HepG2 (cell line): ENCODE results near the gene PRRC2A. TPM values are rescaled to one million over a fixed set of nuclear protein-coding genes. Genes with fewer than 3 reads are reported as not detected.

Source experiments
- ATAC-seq: fragments of 200-7000 bp; cut with Tn5 transposase; 3 replicates; pipeline ENCODE4 v1.9.1; 2020; ENCODE audit warnings: mild to moderate bottlenecking, moderate library complexity
- BruUV-seq: library from RNA; stranded (reverse); fragments of 400-500 nt; replicated peaks from 2 replicates; lab custom pipeline; 2021; lab: Mats Ljungman, UMichigan
- CTCF ChIA-PET: fragments of 300-600 bp; formaldehyde crosslinking; extraction: SDS; loops from one replicate; lab custom pipeline; 2021; ENCODE audit warnings: low total read pairs, inconsistent platforms, low intra/inter-chr PET ratio; lab: Yijun Ruan, JAX
- POLR2A ChIA-PET: fragments of 350-600 bp; sonication (Branson Sonifier 250); formaldehyde crosslinking; loops from one replicate; lab custom pipeline; 2020; ENCODE audit warnings: antibody characterized with exemption, inconsistent platforms; lab: Yijun Ruan, JAX
- DNase-seq: peaks from one replicate; pipeline ENCODE4 v3.0.0-alpha.2; 2015; ENCODE audit warnings: low spot score
- FAIRE-seq: peaks from 3 replicates; lab custom pipeline; 2011; peaks lifted over from hg19 to GRCh38; lab: Jason Lieb, UNC
- H2AFZ ChIP-seq: one replicate; pipeline ENCODE4 v1.6.1; 2011; ENCODE audit warnings: low read length, inconsistent platforms
- H3K27ac ChIP-seq: fragments of 300-600 bp; 3 replicates; pipeline ENCODE4 v1.8.0; 2011; ENCODE audit warnings: mixed run types, mild to moderate bottlenecking, mixed read lengths, low read length, inconsistent platforms; ENCODE audit not compliant: insufficient read depth; ENCODE audit errors: extremely low read length
- H3K27me3 ChIP-seq, 2 experiments: fragments of 200-600 bp in 1 of 2; 2 replicates in 1 of 2; 3 replicates in 1 of 2; pipeline versions ENCODE4 v1.6.0 to v1.8.0; 2011; ENCODE audit warnings: low read length in 2 of 2, mild to moderate bottlenecking in 2 of 2, moderate library complexity in 2 of 2, inconsistent platforms in 1 of 2; ENCODE audit not compliant: insufficient read depth in 2 of 2, control insufficient read depth in 1 of 2
- H3K36me3 ChIP-seq, 2 experiments: fragments of 200-600 bp in 1 of 2; replicated peaks in 1 of 2; 2 replicates in 1 of 2; 3 replicates in 1 of 2; pipeline versions ENCODE4 v1.5.1 to v1.8.0; 2011; ENCODE audit warnings: low read length in 2 of 2, inconsistent platforms in 1 of 2; ENCODE audit not compliant: insufficient read depth in 2 of 2, control insufficient read depth in 1 of 2
- H3K4me1 ChIP-seq: 2 replicates; pipeline ENCODE4 v1.5.1; 2012; ENCODE audit warnings: low read length, inconsistent platforms; ENCODE audit not compliant: insufficient read depth
- H3K4me2 ChIP-seq: 2 replicates; pipeline ENCODE4 v1.6.0; 2011; ENCODE audit warnings: low read depth, low read length, inconsistent platforms
- H3K4me3 ChIP-seq, 3 experiments: fragments of 200-600 bp in 1 of 3; sonication (generic), shearing (Covaris generic) in 1 of 3; replicated peaks in 1 of 3; 2 replicates each; pipeline ENCODE4 v1.5.1; 2011 to 2016; ENCODE audit warnings: low read length in 3 of 3, inconsistent platforms in 2 of 3, low read depth in 2 of 3, mild to moderate bottlenecking in 2 of 3, control low read depth in 1 of 3, mixed read lengths in 1 of 3; ENCODE audit not compliant: insufficient read depth in 1 of 3
- H3K79me2 ChIP-seq: one replicate; pipeline ENCODE4 v1.6.1; 2011; ENCODE audit warnings: low read length, inconsistent platforms; ENCODE audit not compliant: insufficient read depth
- H3K9ac ChIP-seq: 2 replicates; pipeline ENCODE4 v1.6.0; 2011; ENCODE audit warnings: mild to moderate bottlenecking, low read depth, low read length, inconsistent platforms; ENCODE audit not compliant: insufficient read depth
- H3K9me3 ChIP-seq: 2 replicates; pipeline ENCODE4 v1.5.1; 2012; ENCODE audit warnings: mild to moderate bottlenecking, low read length
- H4K20me1 ChIP-seq: 2 replicates; pipeline ENCODE4 v1.6.0; 2011; ENCODE audit warnings: inconsistent platforms, mild to moderate bottlenecking, low read length, moderate library complexity; ENCODE audit not compliant: insufficient read depth
- ERF ChIP-seq: IDR thresholded peaks from 2 replicates; pipeline ENCODE4 v1.6.1; 2018; ENCODE audit warnings: missing biosample characterization, missing genetic modification reagents
- GATAD1 ChIP-seq: IDR thresholded peaks from 2 replicates; pipeline ENCODE4 v1.6.1; 2016; ENCODE audit warnings: missing genetic modification reagents, missing compliant biosample characterization
- HNF4G ChIP-seq, 2 experiments: sonication (generic) in 1 of 2; formaldehyde crosslinking in 1 of 2; IDR thresholded peaks; 2 replicates each; pipeline versions ENCODE4 v1.4.0 to v1.6.1; 2011 to 2020; ENCODE audit warnings: borderline replicate concordance in 2 of 2, low read depth in 2 of 2, mild to moderate bottlenecking in 2 of 2, low read length in 1 of 2, missing genetic modification reagents in 1 of 2, moderate library complexity in 1 of 2
- MAFK ChIP-seq, 2 experiments: IDR thresholded peaks in 1 of 2; conservative IDR thresholded peaks in 1 of 2; 2 replicates each; pipeline ENCODE4 v1.6.1; 2011; ENCODE audit warnings: improper control_type of control experiment in 2 of 2, low read length in 2 of 2
- SSRP1 ChIP-seq: IDR thresholded peaks from 2 replicates; pipeline ENCODE4 v1.6.1; 2016; ENCODE audit warnings: control low read depth
- TARDBP ChIP-seq: sonication (generic); formaldehyde crosslinking; IDR thresholded peaks from 2 replicates; pipeline ENCODE4 v1.8.0; 2022; ENCODE audit warnings: mild to moderate bottlenecking, missing genetic modification reagents
- ZFP1 ChIP-seq: IDR thresholded peaks from 2 replicates; pipeline ENCODE4 v1.6.1; 2016
- ZNF337 ChIP-seq: sonication (generic); formaldehyde crosslinking; IDR thresholded peaks from 2 replicates; pipeline ENCODE4 v1.5.1; 2020; ENCODE audit warnings: missing genetic modification reagents, low read depth, mild to moderate bottlenecking, borderline replicate concordance
- ZNF841 ChIP-seq: sonication (generic); formaldehyde crosslinking; IDR thresholded peaks from 2 replicates; pipeline ENCODE4 v1.8.1; 2023; ENCODE audit warnings: missing genetic modification reagents, borderline replicate concordance
- WGBS: methylation state at CpG from one replicate; pipeline ENCODE4 v1.1.6; 2017; ENCODE audit warnings: low lambda C conversion rate; 5-methylcytosine and 5-hydroxymethylcytosine counted together
- in situ Hi-C: cut with HindIII; loops from 2 replicates; pipeline ENCODE4 v1.10.0; 2017; ENCODE audit warnings: low pct_unique_long_range_greater_than_20kb; ENCODE audit not compliant: extremely low pct_ligation_motif_present
- intact Hi-C: fragments of 100-400 bp; cut with micrococcal nuclease; formaldehyde crosslinking; loops from one replicate; pipeline ENCODE4 v1.10.0; 2022; ENCODE audit not compliant: unreplicated experiment
- polyA plus RNA-seq, 8 experiments: library from polyadenylated mRNA; depleted of rRNA in 3 of 8; stranded (reverse) in 7 of 8; unstranded in 1 of 8; fragments of >200 nt; fragmentation: Illumina TruSeq in 4 of 8; extraction: Trizol in 4 of 8; gene quantifications; 2 replicates each; pipeline versions ENCODE4 v1.2.1 to v1.2.3, GENCODE V29; 2011 to 2016; ENCODE audit warnings: low read depth in 4 of 8, missing spikeins in 1 of 8, mixed read lengths in 1 of 8; ENCODE audit not compliant: insufficient read depth in 1 of 8
- total RNA-seq, 5 experiments: library from RNA; depleted of rRNA; stranded (reverse); fragments of >200 nt; fragmentation: Illumina TruSeq; extraction: Trizol; gene quantifications; 2 replicates each; pipeline ENCODE4 v1.2.3, GENCODE V29; 2016; ENCODE audit warnings: low read depth in 1 of 5
- TF ChIP-seq, protein P1 (sequence below): sonication (generic); formaldehyde crosslinking; IDR thresholded peaks from 2 replicates; pipeline ENCODE4 v1.8.0; 2022; ENCODE audit warnings: missing genetic modification reagents, mild to moderate bottlenecking, moderate library complexity, borderline replicate concordance
- TF ChIP-seq, protein P2 (sequence below): sonication (generic); formaldehyde crosslinking; IDR thresholded peaks from 2 replicates; pipeline ENCODE4 v1.5.1; 2020; ENCODE audit warnings: missing genetic modification reagents, mild to moderate bottlenecking, borderline replicate concordance
- TF ChIP-seq, protein P3 (sequence below): sonication (generic); formaldehyde crosslinking; conservative IDR thresholded peaks from 2 replicates; pipeline ENCODE4 v1.8.0; 2022; ENCODE audit warnings: missing genetic modification reagents
- TF ChIP-seq, protein P4 (sequence below): sonication (generic); formaldehyde crosslinking; IDR thresholded peaks from 2 replicates; pipeline ENCODE4 v1.4.0; 2020; ENCODE audit warnings: missing genetic modification reagents
- TF ChIP-seq, protein P5 (sequence below): sonication (generic); formaldehyde crosslinking; IDR thresholded peaks from 2 replicates; pipeline ENCODE4 v1.8.0; 2022; ENCODE audit warnings: missing genetic modification reagents, low read depth, mild to moderate bottlenecking, borderline replicate concordance
- TF ChIP-seq, protein P6 (sequence below): IDR thresholded peaks from 2 replicates; pipeline ENCODE4 v1.6.1; 2016; ENCODE audit warnings: low read depth, control low read depth

PRRC2A gene
- total and polyA plus RNA-seq, 2 of the 13 experiments (the other 11 are each of a cell fraction or from before 2014, with no cell fraction given) = 38.9 to 47.4 TPM

DNA sequence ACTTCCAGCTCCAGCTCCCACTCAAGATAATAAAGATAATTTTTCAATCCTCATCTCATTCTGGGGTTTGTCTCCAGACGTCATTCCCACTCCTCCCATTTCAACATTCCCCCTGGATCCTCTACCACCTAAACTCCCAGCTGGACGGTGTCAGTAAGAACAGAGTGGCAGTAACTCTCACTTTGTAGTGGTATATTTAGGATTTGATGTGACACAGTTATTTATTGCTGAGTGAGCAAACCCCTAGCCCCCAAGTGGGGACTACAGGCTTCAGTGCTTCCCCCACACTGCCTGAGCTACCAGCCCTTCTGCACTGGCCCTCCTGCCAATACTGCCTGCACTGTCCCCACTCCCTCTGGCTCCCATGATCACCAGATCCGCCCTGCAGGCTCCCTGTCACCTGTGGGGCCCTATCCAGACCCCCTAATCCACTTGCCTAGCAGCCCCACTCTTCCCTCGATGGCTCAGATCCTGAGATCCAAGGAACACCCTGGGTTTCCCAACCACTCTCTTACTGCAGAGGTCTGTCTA, 37.7 kb downstream of the PRRC2A start:
- WGBS = 55% methylated on average over 4 of the region's 4 CpGs
- no TSS peak for BruUV-seq
- no peak overlapping the region for H2AFZ ChIP-seq
- CTCF ChIA-PET = no interaction called here
- H3K4me2 ChIP-seq = peak overlapping the region; percentile 100
- H3K4me1 ChIP-seq = peaks cover 95% of the 10 kb centered on the region
- in situ Hi-C loops = no loop called here
- peak overlapping the region; percentile 56 to 78 (median 72) for H3K4me3 ChIP-seq
- peak overlapping the region; percentile 72 for H3K9ac ChIP-seq
- peak overlapping the region; percentile 73 for H3K27ac ChIP-seq
- no peak for FAIRE-seq
- H3K9me3 ChIP-seq = no peaks in the 10 kb centered on the region
- H3K79me2 ChIP-seq = peaks cover 61% of the 10 kb centered on the region
- H3K27me3 ChIP-seq = no peaks in the 10 kb centered on the region; a peak in 2 of 5 replicates
- intact Hi-C loops = loop anchor here (10.0 kb wide), 1 partner anchor 113 kb away; the partner anchor contains the start of genes ATP6V1G2, DDX39B and NFKBIL1
- DNase-seq = no peak
- peaks cover 19% of the 10 kb centered on the region; the same call in 1 of the 2 replicates for H4K20me1 ChIP-seq
- POLR2A ChIA-PET = interaction anchor here (0.9 to 7.9 kb wide), 14 partner anchors 11 to 207 kb away, joined by 3 to 104 read pairs (median 3); partner anchors contain the start of genes AIF1, HSPA1B, LY6G5B and NEU1
- ATAC-seq = no peak
- H3K36me3 ChIP-seq = peaks cover 10 to 20% of the 10 kb centered on the region in 2 experiments
- TF ChIP-seq TARDBP (CRISPR knock-in tag) (no peak), GATAD1 (CRISPR knock-in tag) (no peak), ZNF337 (CRISPR knock-in tag) (no peak), MAFK (conservative IDR thresholded peaks at IDR 0.05 in 1 of 2, IDR thresholded peaks at IDR 0.05 in 1 of 2; ENCODE audit: low read length in 2 of 2) (peak; percentile 83 to 85), SSRP1 (CRISPR knock-in tag) (peak; percentile 45; the same call in 1 of the 2 replicates), HNF4G (IDR thresholded peaks at IDR 0.05; ENCODE audit: borderline replicate concordance, low read depth, low read length) (no peak), HNF4G (CRISPR knock-in tag; IDR thresholded peaks at IDR 0.05; ENCODE audit: borderline replicate concordance, low read depth) (0 out of 2 replicates have a peak, but pooled peaks have one; percentile 23), ERF (0 out of 2 replicates have a peak, but pooled peaks have one; percentile 39), ZFP1 (no peak), ZNF841 (no peak)
- TF ChIP-seq, protein P1, sequence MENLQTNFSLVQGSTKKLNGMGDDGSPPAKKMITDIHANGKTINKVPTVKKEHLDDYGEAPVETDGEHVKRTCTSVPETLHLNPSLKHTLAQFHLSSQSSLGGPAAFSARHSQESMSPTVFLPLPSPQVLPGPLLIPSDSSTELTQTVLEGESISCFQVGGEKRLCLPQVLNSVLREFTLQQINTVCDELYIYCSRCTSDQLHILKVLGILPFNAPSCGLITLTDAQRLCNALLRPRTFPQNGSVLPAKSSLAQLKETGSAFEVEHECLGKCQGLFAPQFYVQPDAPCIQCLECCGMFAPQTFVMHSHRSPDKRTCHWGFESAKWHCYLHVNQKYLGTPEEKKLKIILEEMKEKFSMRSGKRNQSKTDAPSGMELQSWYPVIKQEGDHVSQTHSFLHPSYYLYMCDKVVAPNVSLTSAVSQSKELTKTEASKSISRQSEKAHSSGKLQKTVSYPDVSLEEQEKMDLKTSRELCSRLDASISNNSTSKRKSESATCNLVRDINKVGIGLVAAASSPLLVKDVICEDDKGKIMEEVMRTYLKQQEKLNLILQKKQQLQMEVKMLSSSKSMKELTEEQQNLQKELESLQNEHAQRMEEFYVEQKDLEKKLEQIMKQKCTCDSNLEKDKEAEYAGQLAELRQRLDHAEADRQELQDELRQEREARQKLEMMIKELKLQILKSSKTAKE (CRISPR knock-in tag) = no peak
- TF ChIP-seq, protein P2, sequence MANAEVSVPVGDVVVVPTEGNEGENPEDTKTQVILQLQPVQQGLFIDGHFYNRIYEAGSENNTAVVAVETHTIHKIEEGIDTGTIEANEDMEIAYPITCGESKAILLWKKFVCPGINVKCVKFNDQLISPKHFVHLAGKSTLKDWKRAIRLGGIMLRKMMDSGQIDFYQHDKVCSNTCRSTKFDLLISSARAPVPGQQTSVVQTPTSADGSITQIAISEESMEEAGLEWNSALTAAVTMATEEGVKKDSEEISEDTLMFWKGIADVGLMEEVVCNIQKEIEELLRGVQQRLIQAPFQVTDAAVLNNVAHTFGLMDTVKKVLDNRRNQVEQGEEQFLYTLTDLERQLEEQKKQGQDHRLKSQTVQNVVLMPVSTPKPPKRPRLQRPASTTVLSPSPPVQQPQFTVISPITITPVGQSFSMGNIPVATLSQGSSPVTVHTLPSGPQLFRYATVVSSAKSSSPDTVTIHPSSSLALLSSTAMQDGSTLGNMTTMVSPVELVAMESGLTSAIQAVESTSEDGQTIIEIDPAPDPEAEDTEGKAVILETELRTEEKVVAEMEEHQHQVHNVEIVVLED (CRISPR knock-in tag) = no peak
- TF ChIP-seq, protein P3, sequence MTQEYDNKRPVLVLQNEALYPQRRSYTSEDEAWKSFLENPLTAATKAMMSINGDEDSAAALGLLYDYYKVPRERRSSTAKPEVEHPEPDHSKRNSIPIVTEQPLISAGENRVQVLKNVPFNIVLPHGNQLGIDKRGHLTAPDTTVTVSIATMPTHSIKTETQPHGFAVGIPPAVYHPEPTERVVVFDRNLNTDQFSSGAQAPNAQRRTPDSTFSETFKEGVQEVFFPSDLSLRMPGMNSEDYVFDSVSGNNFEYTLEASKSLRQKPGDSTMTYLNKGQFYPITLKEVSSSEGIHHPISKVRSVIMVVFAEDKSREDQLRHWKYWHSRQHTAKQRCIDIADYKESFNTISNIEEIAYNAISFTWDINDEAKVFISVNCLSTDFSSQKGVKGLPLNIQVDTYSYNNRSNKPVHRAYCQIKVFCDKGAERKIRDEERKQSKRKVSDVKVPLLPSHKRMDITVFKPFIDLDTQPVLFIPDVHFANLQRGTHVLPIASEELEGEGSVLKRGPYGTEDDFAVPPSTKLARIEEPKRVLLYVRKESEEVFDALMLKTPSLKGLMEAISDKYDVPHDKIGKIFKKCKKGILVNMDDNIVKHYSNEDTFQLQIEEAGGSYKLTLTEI (CRISPR knock-in tag) = no peak
- TF ChIP-seq, protein P4, sequence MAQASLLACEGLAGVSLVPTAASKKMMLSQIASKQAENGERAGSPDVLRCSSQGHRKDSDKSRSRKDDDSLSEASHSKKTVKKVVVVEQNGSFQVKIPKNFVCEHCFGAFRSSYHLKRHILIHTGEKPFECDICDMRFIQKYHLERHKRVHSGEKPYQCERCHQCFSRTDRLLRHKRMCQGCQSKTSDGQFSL (CRISPR knock-in tag) = no peak
- TF ChIP-seq, protein P5, sequence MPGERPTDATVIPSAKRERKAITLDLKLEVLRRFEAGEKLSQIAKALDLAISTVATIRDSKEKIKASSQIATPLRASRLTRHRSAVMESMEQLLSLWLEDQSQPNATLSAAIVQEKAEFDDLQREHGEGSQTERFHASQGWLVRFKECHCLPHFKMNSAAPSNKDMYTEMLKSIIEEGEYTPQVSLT (CRISPR knock-in tag) = 0 out of 2 replicates have a peak, but pooled peaks have one; percentile 47
- TF ChIP-seq, protein P6, sequence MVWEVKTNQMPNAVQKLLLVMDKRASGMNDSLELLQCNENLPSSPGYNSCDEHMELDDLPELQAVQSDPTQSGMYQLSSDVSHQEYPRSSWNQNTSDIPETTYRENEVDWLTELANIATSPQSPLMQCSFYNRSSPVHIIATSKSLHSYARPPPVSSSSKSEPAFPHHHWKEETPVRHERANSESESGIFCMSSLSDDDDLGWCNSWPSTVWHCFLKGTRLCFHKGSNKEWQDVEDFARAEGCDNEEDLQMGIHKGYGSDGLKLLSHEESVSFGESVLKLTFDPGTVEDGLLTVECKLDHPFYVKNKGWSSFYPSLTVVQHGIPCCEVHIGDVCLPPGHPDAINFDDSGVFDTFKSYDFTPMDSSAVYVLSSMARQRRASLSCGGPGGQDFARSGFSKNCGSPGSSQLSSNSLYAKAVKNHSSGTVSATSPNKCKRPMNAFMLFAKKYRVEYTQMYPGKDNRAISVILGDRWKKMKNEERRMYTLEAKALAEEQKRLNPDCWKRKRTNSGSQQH (CRISPR knock-in tag) = no peak
